ENCODE data around the gene OPTC.

DNA sequence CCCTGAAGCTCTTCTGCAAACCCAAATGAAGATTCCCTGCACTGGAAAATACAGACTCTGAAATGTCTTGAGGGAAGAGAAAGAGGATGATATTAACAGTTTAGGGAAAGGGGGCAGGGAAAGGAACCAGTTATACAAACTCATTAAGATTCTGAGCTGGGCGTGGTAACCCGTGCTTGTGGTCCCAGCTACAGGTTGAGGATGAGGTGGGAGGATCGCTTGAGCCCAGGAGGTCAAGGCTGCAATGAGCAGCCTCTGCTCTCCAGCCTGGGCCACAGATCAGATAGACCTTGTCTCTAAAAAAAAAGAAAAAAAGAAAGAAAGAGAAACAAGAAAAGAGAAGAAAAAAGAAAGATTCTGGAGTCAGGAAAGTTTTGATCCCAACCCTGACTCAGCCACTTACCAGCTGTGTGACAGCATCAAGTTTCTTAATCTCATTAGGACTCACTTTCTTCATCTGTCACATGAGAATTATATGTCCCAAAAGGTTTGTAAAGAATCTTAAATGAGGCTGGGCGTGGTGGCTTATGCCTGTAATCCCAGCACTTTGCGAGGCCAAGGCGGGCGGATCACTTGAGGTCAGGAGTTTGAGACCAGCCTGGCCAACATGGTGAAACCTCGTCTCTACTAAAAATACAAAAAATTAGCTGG is 53.9 kb downstream of the OPTC start:
- no peak for TF ChIP-seq CTCF (IDR thresholded peaks at IDR 0.05; ENCODE audit: insufficient read depth, low read depth, low read length)
- TF ChIP-seq EZH2 (IDR thresholded peaks at IDR 0.05; ENCODE audit: insufficient read depth, low read length), result no peak
